ENCODE measurements around the gene TRMT6. TPM values are rescaled to one million over a fixed set of nuclear protein-coding genes. Genes with fewer than 3 reads are reported as not detected.

Gene TRMT6
- polyA plus RNA-seq, 3 donors, result 9.3 to 11.0 (median 10.6) TPM

GRCh38 chr20:5979801-5980200 lies 29.5 kb upstream of the TRMT6 start:
- TF ChIP-seq CTCF (IDR thresholded peaks at IDR 0.05), result no peak
- Mint-ChIP-seq H3K36me3 (peaks cover 49 to 70% of the 10 kb centered on the region in 2 donors), H3K4me1 (no peaks in the 10 kb centered on the region), H3K27me3 (ENCODE audit: low read depth in 3 of 3) (no peaks in the 10 kb centered on the region), H3K27ac (peak overlapping the region in 1 of 7 donors; percentile 73), H3K4me3 (no peak overlapping the region), H3K9me3 (no peaks in the 10 kb centered on the region)
- Histone ChIP-seq H3K27ac (ENCODE audit: low read depth in 1 of 2, low read length in 2 of 2) (no peak overlapping the region), H2AFZ (ENCODE audit: insufficient read depth, low read depth, low read length, poor library complexity, severe bottlenecking) (no peak overlapping the region), H3K4me1 (ENCODE audit: control insufficient read depth in 1 of 2, insufficient read depth in 2 of 2, low read length in 2 of 2) (no peaks in the 10 kb centered on the region), H3K36me3 (replicated peaks in 1 of 2; ENCODE audit: control insufficient read depth in 1 of 2, insufficient read depth in 2 of 2, low read length in 2 of 2) (peaks cover 28 to 83% of the 10 kb centered on the region in 2 donors), H3K27me3 (ENCODE audit: control insufficient read depth in 2 of 2, insufficient read depth in 2 of 2, low read length in 2 of 2) (no peaks in the 10 kb centered on the region), H3K4me2 (replicated peaks; ENCODE audit: extremely low read depth, low read length, poor library complexity, severe bottlenecking) (no peak overlapping the region), H4K20me1 (ENCODE audit: insufficient read depth, low read length) (no peaks in the 10 kb centered on the region), H3K9me3 (replicated peaks in 1 of 2; ENCODE audit: control insufficient read depth in 1 of 2, insufficient read depth in 1 of 2, low read length in 2 of 2) (no peaks in the 10 kb centered on the region), H3K4me3 (replicated peaks in 1 of 3; ENCODE audit: low read depth in 2 of 3, low read length in 3 of 3) (no peak overlapping the region), H3K79me2 (ENCODE audit: insufficient read depth, low read length) (no peaks in the 10 kb centered on the region), H3K9ac (ENCODE audit: insufficient read depth, low read length, poor library complexity, severe bottlenecking) (no peak overlapping the region)
- WGBS (ENCODE audit: insufficient coverage), result 90% methylated on average over 4 of the region's 4 CpGs
- intact Hi-C loops (cut with micrococcal nuclease), result no loop called here
- DNase-seq, result no peak

- peaks cover 6 to 10% of the 10 kb centered on the region in 2 donors for H3K4me1 ChIP-seq (ENCODE audit: control insufficient read depth in 1 of 2, insufficient read depth in 2 of 2, low read length in 2 of 2)
- intact Hi-C loops (cut with micrococcal nuclease), result no loop called here
- H3K36me3 ChIP-seq (replicated peaks in 1 of 2; ENCODE audit: control insufficient read depth in 1 of 2, insufficient read depth in 2 of 2, low read length in 2 of 2), result peaks cover 22 to 75% of the 10 kb centered on the region in 2 donors
These were observed 27.6 kb upstream of the TRMT6 start for GRCh38 chr20:5977975-5978374.

More at GRCh38 chr20:5977975-5978374, 27.6 kb upstream of the TRMT6 start:
- H3K36me3 Mint-ChIP-seq, result peaks cover 42 to 56% of the 10 kb centered on the region in 2 donors
- no peak overlapping the region for H3K27ac Mint-ChIP-seq
- peaks cover 6% of the 10 kb centered on the region for H3K4me1 Mint-ChIP-seq
- no peaks in the 10 kb centered on the region for H4K20me1 ChIP-seq (ENCODE audit: insufficient read depth, low read length)
- no peak for DNase-seq
- no peak overlapping the region for H3K9ac ChIP-seq (ENCODE audit: insufficient read depth, low read length, poor library complexity, severe bottlenecking)
- WGBS (ENCODE audit: insufficient coverage), result no CpG with 5 or more reads among the region's 1 CpG
- H3K79me2 ChIP-seq (ENCODE audit: insufficient read depth, low read length), result no peaks in the 10 kb centered on the region
- no peak overlapping the region for H2AFZ ChIP-seq (ENCODE audit: insufficient read depth, low read depth, low read length, poor library complexity, severe bottlenecking)
- H3K27ac ChIP-seq (ENCODE audit: low read depth in 1 of 2, low read length in 2 of 2), result no peak overlapping the region
- H3K4me3 Mint-ChIP-seq, result no peak overlapping the region
- H3K27me3 ChIP-seq (ENCODE audit: control insufficient read depth in 2 of 2, insufficient read depth in 2 of 2, low read length in 2 of 2), result no peaks in the 10 kb centered on the region
- H3K4me2 ChIP-seq (replicated peaks; ENCODE audit: extremely low read depth, low read length, poor library complexity, severe bottlenecking), result no peak overlapping the region
- TF ChIP-seq CTCF (IDR thresholded peaks at IDR 0.05), result no peak
- no peaks in the 10 kb centered on the region for H3K9me3 ChIP-seq (replicated peaks in 1 of 2; ENCODE audit: control insufficient read depth in 1 of 2, insufficient read depth in 1 of 2, low read length in 2 of 2)
- no peak overlapping the region for H3K4me3 ChIP-seq (replicated peaks in 1 of 3; ENCODE audit: low read depth in 2 of 3, low read length in 3 of 3)
- H3K27me3 Mint-ChIP-seq (ENCODE audit: low read depth in 3 of 3), result no peaks in the 10 kb centered on the region
- no peaks in the 10 kb centered on the region for H3K9me3 Mint-ChIP-seq
